GM12874 (cell line): ENCODE results near the gene ATRNL1.

Experiments
- CTCF ChIP-seq: IDR thresholded peaks from 2 replicates; pipeline ENCODE4 v1.5.1; 2011; ENCODE audit warnings: low read depth, mild to moderate bottlenecking, control low read depth, low read length, moderate library complexity; ENCODE audit not compliant: insufficient read depth

Gene ATRNL1

GRCh38 chr10:115833119-115833518, 740.0 kb downstream of the ATRNL1 start:
- no peak for TF ChIP-seq CTCF

- no peak for TF ChIP-seq CTCF
Observed at GRCh38 chr10:115844591-115844990, 751.4 kb downstream of the ATRNL1 start.

GRCh38 chr10:115845921-115846320, 752.8 kb downstream of the ATRNL1 start:
- no peak for TF ChIP-seq CTCF

GRCh38 chr10:115846528-115846927, 753.4 kb downstream of the ATRNL1 start:
- TF ChIP-seq CTCF, result no peak

- no peak for TF ChIP-seq CTCF
Observed at GRCh38 chr10:115849197-115849596, 756.0 kb downstream of the ATRNL1 start.

GRCh38 chr10:115850666-115851065, 757.5 kb downstream of the ATRNL1 start:
- no peak for TF ChIP-seq CTCF

GRCh38 chr10:115851695-115852094, 758.5 kb downstream of the ATRNL1 start:
- no peak for TF ChIP-seq CTCF
